WTC11 (cell line): ENCODE measurements around the gene CPEB1. TPM values are rescaled to one million over a fixed set of nuclear protein-coding genes. Genes with fewer than 3 reads are reported as not detected.

Source experiments
- CBFB ChIP-seq: sonication (generic); formaldehyde crosslinking; IDR thresholded peaks from 2 replicates; pipeline ENCODE4 v1.8.1; 2022; ENCODE audit warnings: mild to moderate bottlenecking, low read depth, missing genetic modification reagents
- ESRRA ChIP-seq: sonication (generic); formaldehyde crosslinking; IDR thresholded peaks from 2 replicates; pipeline ENCODE4 v1.8.1; 2022; ENCODE audit warnings: mild to moderate bottlenecking, missing genetic modification reagents, borderline replicate concordance
- MXD4 ChIP-seq: fragments of 250-450 bp; sonication (Bioruptor Pico); IDR thresholded peaks from 2 replicates; pipeline ENCODE4 v1.8.0; 2021; ENCODE audit warnings: mild to moderate bottlenecking, moderate library complexity, borderline replicate concordance
- MYBL2 ChIP-seq: sonication (generic); formaldehyde crosslinking; IDR thresholded peaks from 2 replicates; pipeline ENCODE4 v1.8.1; 2023; ENCODE audit warnings: mild to moderate bottlenecking, moderate library complexity, missing genetic modification reagents
- NFYB ChIP-seq: sonication (generic); formaldehyde crosslinking; conservative IDR thresholded peaks from 2 replicates; pipeline ENCODE4 v1.8.0; 2022; ENCODE audit warnings: low read depth, missing genetic modification reagents
- NR1H2 ChIP-seq: sonication (generic); formaldehyde crosslinking; IDR thresholded peaks from 2 replicates; pipeline ENCODE4 v1.9.0; 2021; ENCODE audit warnings: mild to moderate bottlenecking, moderate library complexity, missing genetic modification reagents
- OVOL2 ChIP-seq: fragments of 250-450 bp; sonication (Bioruptor Pico); IDR thresholded peaks from 2 replicates; pipeline ENCODE4 v1.9.0; 2021; ENCODE audit warnings: mild to moderate bottlenecking, borderline replicate concordance
- PRRX2 ChIP-seq: fragments of 250-450 bp; sonication (Bioruptor Pico); IDR thresholded peaks from 2 replicates; pipeline ENCODE4 v1.8.0; 2021; ENCODE audit warnings: mild to moderate bottlenecking
- SMAD4 ChIP-seq: sonication (generic); formaldehyde crosslinking; IDR thresholded peaks from 2 replicates; pipeline ENCODE4 v1.8.0; 2022; ENCODE audit warnings: mild to moderate bottlenecking, missing genetic modification reagents
- TP53 ChIP-seq: sonication (generic); formaldehyde crosslinking; IDR thresholded peaks from 2 replicates; pipeline ENCODE4 v1.8.1; 2023; ENCODE audit warnings: mild to moderate bottlenecking, missing genetic modification reagents
- USF1 ChIP-seq: sonication (generic); formaldehyde crosslinking; IDR thresholded peaks from 2 replicates; pipeline ENCODE4 v1.8.0; 2022; ENCODE audit warnings: mild to moderate bottlenecking, missing genetic modification reagents
- ZNF121 ChIP-seq: sonication (generic); formaldehyde crosslinking; IDR thresholded peaks from 2 replicates; pipeline ENCODE4 v1.8.0; 2023; ENCODE audit warnings: missing genetic modification reagents
- ZNF423 ChIP-seq: fragments of 250-450 bp; sonication (Bioruptor Pico); IDR thresholded peaks from 2 replicates; pipeline ENCODE4 v2.1.2; 2022; ENCODE audit warnings: mild to moderate bottlenecking, moderate library complexity
- total RNA-seq: library from RNA; stranded (reverse); gene quantifications from 3 replicates; pipeline ENCODE4 v1.2.3, GENCODE V29; 2021
- TF ChIP-seq, protein P1 (sequence below): sonication (generic); formaldehyde crosslinking; conservative IDR thresholded peaks from 2 replicates; pipeline ENCODE4 v1.8.1; 2023; ENCODE audit warnings: mild to moderate bottlenecking, low read depth, missing genetic modification reagents, moderate library complexity
- TF ChIP-seq, protein P2 (sequence below): sonication (generic); formaldehyde crosslinking; IDR thresholded peaks from 2 replicates; pipeline ENCODE4 v1.8.1; 2023; ENCODE audit warnings: mild to moderate bottlenecking, missing genetic modification reagents, borderline replicate concordance
- TF ChIP-seq, protein P3 (sequence below): sonication (generic); formaldehyde crosslinking; IDR thresholded peaks from 2 replicates; pipeline ENCODE4 v1.8.1; 2023; ENCODE audit warnings: mild to moderate bottlenecking, moderate library complexity, missing genetic modification reagents
- TF ChIP-seq, protein P4 (sequence below): fragments of 250-450 bp; sonication (Bioruptor Pico); IDR thresholded peaks from 2 replicates; pipeline ENCODE4 v2.1.2; 2022; ENCODE audit warnings: mild to moderate bottlenecking, moderate library complexity
- TF ChIP-seq, protein P5 (sequence below): sonication (generic); formaldehyde crosslinking; IDR thresholded peaks from 2 replicates; pipeline ENCODE4 v1.8.1; 2022; ENCODE audit warnings: mild to moderate bottlenecking, moderate library complexity, missing genetic modification reagents
- TF ChIP-seq, protein P6 (sequence below): fragments of 250-450 bp; sonication (Bioruptor Pico); IDR thresholded peaks from 2 replicates; pipeline ENCODE4 v1.9.0; 2021; ENCODE audit warnings: moderate library complexity, mild to moderate bottlenecking, inconsistent platforms, borderline replicate concordance
- TF ChIP-seq, protein P7 (sequence below): fragments of 250-450 bp; sonication (Bioruptor Pico); conservative IDR thresholded peaks from 2 replicates; pipeline ENCODE4 v1.9.0; 2021; ENCODE audit warnings: mild to moderate bottlenecking

CPEB1 gene
- total RNA-seq, 1 experiment from 2014 or later, result 2.5 TPM

GRCh38 chr15:82540055-82540983 is 106.8 kb downstream of the CPEB1 start, which contains the start of gene RPS17 (continued):
- TF ChIP-seq, protein P1, sequence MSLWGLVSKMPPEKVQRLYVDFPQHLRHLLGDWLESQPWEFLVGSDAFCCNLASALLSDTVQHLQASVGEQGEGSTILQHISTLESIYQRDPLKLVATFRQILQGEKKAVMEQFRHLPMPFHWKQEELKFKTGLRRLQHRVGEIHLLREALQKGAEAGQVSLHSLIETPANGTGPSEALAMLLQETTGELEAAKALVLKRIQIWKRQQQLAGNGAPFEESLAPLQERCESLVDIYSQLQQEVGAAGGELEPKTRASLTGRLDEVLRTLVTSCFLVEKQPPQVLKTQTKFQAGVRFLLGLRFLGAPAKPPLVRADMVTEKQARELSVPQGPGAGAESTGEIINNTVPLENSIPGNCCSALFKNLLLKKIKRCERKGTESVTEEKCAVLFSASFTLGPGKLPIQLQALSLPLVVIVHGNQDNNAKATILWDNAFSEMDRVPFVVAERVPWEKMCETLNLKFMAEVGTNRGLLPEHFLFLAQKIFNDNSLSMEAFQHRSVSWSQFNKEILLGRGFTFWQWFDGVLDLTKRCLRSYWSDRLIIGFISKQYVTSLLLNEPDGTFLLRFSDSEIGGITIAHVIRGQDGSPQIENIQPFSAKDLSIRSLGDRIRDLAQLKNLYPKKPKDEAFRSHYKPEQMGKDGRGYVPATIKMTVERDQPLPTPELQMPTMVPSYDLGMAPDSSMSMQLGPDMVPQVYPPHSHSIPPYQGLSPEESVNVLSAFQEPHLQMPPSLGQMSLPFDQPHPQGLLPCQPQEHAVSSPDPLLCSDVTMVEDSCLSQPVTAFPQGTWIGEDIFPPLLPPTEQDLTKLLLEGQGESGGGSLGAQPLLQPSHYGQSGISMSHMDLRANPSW, result no peak
- TF ChIP-seq, protein P2, sequence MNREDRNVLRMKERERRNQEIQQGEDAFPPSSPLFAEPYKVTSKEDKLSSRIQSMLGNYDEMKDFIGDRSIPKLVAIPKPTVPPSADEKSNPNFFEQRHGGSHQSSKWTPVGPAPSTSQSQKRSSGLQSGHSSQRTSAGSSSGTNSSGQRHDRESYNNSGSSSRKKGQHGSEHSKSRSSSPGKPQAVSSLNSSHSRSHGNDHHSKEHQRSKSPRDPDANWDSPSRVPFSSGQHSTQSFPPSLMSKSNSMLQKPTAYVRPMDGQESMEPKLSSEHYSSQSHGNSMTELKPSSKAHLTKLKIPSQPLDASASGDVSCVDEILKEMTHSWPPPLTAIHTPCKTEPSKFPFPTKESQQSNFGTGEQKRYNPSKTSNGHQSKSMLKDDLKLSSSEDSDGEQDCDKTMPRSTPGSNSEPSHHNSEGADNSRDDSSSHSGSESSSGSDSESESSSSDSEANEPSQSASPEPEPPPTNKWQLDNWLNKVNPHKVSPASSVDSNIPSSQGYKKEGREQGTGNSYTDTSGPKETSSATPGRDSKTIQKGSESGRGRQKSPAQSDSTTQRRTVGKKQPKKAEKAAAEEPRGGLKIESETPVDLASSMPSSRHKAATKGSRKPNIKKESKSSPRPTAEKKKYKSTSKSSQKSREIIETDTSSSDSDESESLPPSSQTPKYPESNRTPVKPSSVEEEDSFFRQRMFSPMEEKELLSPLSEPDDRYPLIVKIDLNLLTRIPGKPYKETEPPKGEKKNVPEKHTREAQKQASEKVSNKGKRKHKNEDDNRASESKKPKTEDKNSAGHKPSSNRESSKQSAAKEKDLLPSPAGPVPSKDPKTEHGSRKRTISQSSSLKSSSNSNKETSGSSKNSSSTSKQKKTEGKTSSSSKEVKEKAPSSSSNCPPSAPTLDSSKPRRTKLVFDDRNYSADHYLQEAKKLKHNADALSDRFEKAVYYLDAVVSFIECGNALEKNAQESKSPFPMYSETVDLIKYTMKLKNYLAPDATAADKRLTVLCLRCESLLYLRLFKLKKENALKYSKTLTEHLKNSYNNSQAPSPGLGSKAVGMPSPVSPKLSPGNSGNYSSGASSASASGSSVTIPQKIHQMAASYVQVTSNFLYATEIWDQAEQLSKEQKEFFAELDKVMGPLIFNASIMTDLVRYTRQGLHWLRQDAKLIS (CRISPR knock-in tag), result peak; percentile 64; the same call in 1 of the 2 replicates
- TF ChIP-seq TP53, result no peak; the same call in 1 of the 2 replicates
- TF ChIP-seq ESRRA (CRISPR knock-in tag), result no peak; the same call in 1 of the 2 replicates
- peak; percentile 36; the same call in 1 of the 2 replicates for TF ChIP-seq NFYB
- TF ChIP-seq NR1H2 (CRISPR knock-in tag), result no peak; the same call in none of the 2 replicates
- TF ChIP-seq, protein P3, sequence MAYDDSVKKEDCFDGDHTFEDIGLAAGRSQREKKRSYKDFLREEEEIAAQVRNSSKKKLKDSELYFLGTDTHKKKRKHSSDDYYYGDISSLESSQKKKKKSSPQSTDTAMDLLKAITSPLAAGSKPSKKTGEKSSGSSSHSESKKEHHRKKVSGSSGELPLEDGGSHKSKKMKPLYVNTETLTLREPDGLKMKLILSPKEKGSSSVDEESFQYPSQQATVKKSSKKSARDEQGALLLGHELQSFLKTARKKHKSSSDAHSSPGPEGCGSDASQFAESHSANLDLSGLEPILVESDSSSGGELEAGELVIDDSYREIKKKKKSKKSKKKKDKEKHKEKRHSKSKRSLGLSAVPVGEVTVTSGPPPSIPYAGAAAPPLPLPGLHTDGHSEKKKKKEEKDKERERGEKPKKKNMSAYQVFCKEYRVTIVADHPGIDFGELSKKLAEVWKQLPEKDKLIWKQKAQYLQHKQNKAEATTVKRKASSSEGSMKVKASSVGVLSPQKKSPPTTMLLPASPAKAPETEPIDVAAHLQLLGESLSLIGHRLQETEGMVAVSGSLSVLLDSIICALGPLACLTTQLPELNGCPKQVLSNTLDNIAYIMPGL (CRISPR knock-in tag), result peak; percentile 96
- TF ChIP-seq, protein P4, sequence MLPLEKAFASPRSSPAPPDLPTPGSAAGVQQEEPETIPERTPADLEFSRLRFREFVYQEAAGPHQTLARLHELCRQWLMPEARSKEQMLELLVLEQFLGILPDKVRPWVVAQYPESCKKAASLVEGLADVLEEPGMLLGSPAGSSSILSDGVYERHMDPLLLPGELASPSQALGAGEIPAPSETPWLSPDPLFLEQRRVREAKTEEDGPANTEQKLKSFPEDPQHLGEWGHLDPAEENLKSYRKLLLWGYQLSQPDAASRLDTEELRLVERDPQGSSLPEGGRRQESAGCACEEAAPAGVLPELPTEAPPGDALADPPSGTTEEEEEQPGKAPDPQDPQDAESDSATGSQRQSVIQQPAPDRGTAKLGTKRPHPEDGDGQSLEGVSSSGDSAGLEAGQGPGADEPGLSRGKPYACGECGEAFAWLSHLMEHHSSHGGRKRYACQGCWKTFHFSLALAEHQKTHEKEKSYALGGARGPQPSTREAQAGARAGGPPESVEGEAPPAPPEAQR, result 0 out of 2 replicates have a peak, but pooled peaks have one; percentile 45
- peak; percentile 48; the same call in 1 of the 2 replicates for TF ChIP-seq USF1 (CRISPR knock-in tag)
- no peak for TF ChIP-seq SMAD4 (CRISPR knock-in tag)
- TF ChIP-seq ZNF423, result no peak
- TF ChIP-seq, protein P5, sequence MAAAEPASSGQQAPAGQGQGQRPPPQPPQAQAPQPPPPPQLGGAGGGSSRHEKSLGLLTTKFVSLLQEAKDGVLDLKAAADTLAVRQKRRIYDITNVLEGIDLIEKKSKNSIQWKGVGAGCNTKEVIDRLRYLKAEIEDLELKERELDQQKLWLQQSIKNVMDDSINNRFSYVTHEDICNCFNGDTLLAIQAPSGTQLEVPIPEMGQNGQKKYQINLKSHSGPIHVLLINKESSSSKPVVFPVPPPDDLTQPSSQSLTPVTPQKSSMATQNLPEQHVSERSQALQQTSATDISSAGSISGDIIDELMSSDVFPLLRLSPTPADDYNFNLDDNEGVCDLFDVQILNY (CRISPR knock-in tag), result 0 out of 2 replicates have a peak, but pooled peaks have one; percentile 55
- TF ChIP-seq MXD4 (CRISPR knock-in tag), result no peak
- TF ChIP-seq CBFB, result peak; percentile 62; the same call in 1 of the 2 replicates
- TF ChIP-seq, protein P6, sequence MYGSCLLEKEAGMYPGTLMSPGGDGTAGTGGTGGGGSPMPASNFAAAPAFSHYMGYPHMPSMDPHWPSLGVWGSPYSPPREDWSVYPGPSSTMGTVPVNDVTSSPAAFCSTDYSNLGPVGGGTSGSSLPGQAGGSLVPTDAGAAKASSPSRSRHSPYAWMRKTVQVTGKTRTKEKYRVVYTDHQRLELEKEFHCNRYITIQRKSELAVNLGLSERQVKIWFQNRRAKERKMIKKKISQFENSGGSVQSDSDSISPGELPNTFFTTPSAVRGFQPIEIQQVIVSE (CRISPR knock-in tag), result no peak
- no peak; the same call in 1 of the 2 replicates for TF ChIP-seq MYBL2 (CRISPR knock-in tag)
- TF ChIP-seq, protein P7, sequence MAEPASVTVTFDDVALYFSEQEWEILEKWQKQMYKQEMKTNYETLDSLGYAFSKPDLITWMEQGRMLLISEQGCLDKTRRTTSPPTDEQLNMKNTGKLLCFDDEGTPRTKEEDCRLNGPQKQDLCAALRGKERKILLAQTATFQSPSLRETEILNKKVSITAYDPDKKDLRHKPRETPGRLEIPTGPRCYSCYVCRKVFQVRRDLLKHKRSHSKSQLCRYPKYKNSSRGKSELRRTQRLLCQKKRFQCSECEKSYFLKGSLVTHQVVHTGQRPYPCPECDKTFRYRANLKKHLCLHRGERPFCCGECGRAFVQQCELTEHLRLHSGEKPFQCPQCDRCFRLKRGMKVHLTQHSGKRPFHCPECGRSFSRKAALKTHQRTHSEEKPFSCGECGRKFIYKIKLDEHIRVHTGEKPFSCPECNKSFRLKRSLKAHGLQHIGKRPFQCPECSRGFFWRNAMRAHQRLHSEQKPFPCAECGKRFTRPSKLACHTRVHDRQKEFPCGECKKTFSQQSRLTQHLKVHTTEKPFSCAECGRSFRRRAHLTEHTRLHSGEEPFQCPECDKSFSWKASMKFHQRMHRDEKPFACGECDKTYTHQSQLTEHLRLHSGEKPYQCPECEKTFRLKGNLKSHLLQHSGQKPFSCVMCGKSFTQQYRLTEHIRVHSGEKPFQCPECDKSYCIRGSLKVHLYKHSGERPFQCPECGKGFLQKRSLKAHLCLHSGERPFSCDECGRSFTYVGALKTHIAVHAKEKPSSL (CRISPR knock-in tag), result no peak
- TF ChIP-seq PRRX2, result peak; percentile 5; the same call in 1 of the 2 replicates
- TF ChIP-seq ZNF121, result no peak
- no peak; the same call in 1 of the 2 replicates for TF ChIP-seq OVOL2 (CRISPR knock-in tag)
